ENCODE data around the gene BCO1.

Gene BCO1

DNA sequence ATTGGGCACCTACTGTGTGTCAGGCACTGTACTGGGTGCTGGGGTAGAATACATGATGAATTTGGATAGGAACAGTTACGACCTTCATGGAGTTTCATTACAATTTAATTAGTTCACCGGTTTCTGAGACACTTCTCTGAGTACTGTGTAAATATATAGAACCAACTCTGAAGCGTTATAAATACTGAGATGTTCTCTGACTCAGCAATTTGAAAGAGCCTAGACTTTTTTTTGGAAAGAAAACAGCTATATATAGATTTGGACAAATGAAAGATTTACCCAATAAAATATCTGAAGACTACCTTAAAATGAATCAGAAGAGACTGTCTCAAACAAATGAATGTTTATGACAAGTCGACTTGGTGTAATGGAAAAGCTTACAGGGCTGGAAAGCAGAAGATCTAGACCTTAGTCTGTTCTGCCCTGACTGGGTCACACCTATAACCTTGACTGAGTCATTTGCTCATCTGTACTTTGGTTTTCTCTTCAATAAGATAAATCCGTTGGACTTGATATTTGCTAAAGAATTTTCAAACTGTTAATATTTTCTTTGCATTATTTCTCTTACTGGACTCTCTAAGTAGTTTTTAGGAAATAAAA is 71.7 kb downstream of the BCO1 start:
- Histone ChIP-seq H3K27me3 (ENCODE audit: insufficient read depth, low read length) (no peaks in the 10 kb centered on the region), H3K27ac (ENCODE audit: low read depth, low read length) (no peak overlapping the region)

DNA sequence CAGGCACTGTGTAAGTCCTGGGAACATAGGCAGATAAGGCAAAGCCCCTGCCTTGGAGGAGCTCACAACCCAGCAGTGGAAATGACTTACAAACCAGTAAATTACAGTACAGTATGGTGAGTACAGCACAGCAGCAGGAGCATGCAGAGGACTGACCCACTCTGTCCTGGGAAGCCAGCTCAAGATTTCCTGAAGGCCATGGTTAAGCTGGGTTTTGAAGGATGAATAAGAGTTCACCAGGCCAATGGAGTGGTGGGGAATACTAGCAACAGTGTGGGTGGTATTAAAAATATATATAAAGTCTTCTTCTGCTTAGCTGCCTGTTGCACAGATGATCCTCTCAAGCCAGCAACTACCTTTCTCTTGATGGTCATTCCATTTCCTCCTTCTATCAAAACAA is 73.3 kb downstream of the BCO1 start:
- H3K4me3 ChIP-seq (ENCODE audit: low read length): no peak overlapping the region
- H3K27me3 ChIP-seq (ENCODE audit: insufficient read depth, low read length): peaks cover 5% of the 10 kb centered on the region
- H3K36me3 ChIP-seq (ENCODE audit: insufficient read depth, low read length): peaks cover 7% of the 10 kb centered on the region
- H3K27ac ChIP-seq (ENCODE audit: low read depth, low read length): no peak overlapping the region
- no peak overlapping the region for H3K9ac ChIP-seq (ENCODE audit: low read depth, low read length)
- H3K4me1 ChIP-seq (ENCODE audit: insufficient read depth, low read length): peaks cover 17% of the 10 kb centered on the region
- no peaks in the 10 kb centered on the region for H3K9me3 ChIP-seq (ENCODE audit: insufficient read depth, low read depth, low read length)

More for the DNA sequence above, 71.7 kb downstream of the BCO1 start:
- Histone ChIP-seq H3K4me1 (ENCODE audit: insufficient read depth, low read length) (peaks cover 15% of the 10 kb centered on the region), H3K9ac (ENCODE audit: low read depth, low read length) (no peak overlapping the region), H3K4me3 (ENCODE audit: low read length) (no peak overlapping the region), H3K9me3 (ENCODE audit: insufficient read depth, low read depth, low read length) (no peaks in the 10 kb centered on the region), H3K36me3 (ENCODE audit: insufficient read depth, low read length) (peaks cover 7% of the 10 kb centered on the region)
- 93% methylated on average over 4 of the region's 5 CpGs for WGBS

DNA sequence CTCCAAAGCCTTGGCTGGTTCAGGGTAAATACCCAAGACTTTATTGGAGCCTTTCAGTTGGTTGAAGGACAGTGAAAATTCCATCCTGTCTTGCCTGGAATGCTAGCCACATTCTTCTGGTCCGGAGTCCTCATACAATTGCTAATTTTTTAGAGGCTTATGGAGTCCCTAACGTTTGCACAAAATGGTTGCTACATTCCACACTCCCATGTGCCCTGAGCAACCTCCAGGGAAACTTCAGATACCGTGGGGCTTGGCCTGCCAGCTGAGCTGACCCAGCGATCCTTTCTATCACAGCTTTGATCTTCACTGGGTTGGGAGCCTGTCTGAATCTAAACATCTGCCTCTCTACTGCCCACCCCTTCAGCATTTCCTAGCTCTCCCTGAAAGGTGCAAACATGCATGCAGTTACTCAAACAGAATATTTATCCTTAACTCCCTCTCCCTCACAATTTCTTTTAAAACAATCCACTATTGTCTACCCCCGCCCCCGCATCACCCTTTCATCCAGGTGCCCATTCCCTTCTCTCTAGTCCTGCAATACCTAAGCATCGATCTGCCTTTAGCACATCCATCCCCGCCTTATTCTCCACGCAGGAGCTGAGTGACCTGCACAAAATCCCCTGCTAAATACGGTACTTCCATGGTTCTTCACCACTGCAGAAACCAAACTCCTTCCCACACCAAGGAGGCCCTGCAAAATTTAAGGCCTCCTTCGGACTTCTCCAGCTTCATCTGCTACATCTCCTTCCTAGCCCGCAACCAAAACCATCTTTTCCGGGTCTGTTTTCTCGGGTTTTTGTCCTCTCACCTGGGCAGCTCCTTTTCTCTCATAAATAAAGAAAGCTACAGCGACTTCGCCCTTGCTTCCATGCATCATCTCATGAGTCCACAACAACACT is 75.5 kb downstream of the BCO1 start:
- peaks cover 5% of the 10 kb centered on the region for H3K27me3 ChIP-seq (ENCODE audit: insufficient read depth, low read length)
- peaks cover 7% of the 10 kb centered on the region for H3K36me3 ChIP-seq (ENCODE audit: insufficient read depth, low read length)
- H3K27ac ChIP-seq (ENCODE audit: low read depth, low read length): peak overlapping the region; percentile 91
- H3K4me3 ChIP-seq (ENCODE audit: low read length): peak overlapping the region; percentile 97
- WGBS: 1% methylated on average over 16 of the region's 16 CpGs
- peaks cover 17% of the 10 kb centered on the region for H3K4me1 ChIP-seq (ENCODE audit: insufficient read depth, low read length)
- peak overlapping the region; percentile 92 for H3K9ac ChIP-seq (ENCODE audit: low read depth, low read length)
- no peaks in the 10 kb centered on the region for H3K9me3 ChIP-seq (ENCODE audit: insufficient read depth, low read depth, low read length)

DNA sequence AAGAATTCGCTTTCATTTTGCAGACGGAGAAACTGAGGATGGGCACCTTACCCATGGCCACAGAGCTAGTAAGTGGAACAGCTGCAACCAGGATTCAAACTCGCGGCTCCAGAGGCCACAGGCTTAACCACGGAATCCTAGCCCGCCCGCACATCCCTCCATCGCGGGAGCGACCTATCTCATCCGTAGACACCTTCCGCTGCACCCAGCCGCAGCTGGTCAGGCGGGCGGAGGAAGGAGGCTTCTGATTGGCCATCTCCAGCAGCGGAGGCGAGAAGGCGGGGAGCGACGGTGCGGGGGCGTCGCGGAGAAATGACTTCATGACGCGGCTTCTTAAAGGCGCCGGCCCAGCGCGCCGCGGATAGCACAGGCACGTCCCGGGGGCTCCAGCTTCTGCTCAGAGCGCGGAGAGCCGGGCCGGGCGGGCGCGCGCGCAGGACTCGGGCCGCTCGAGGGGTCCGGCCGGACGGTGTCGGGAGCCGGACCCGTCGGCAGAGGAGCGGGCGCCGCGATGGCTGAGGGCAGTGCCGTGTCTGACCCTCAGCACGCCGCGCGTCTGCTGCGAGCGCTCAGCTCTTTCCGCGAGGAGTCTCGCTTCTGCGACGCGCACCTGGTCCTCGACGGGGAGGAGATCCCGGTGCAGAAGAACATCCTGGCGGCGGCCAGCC is 76.2 kb downstream of the BCO1 start, which contains the start of gene GAN:
Gene GAN (plus strand): TSS at position 360 of the 668 bp plus-strand sequence. CDS start 152 bp downstream, at position 512.
- peak within 1 kb of the TSS; percentile 97 for H3K4me3 ChIP-seq (ENCODE audit: low read length)
- no peaks in the 10 kb centered on the region for H3K9me3 ChIP-seq (ENCODE audit: insufficient read depth, low read depth, low read length)
- peaks cover 17% of the 10 kb centered on the region for H3K4me1 ChIP-seq (ENCODE audit: insufficient read depth, low read length)
- peaks cover 7% of the 10 kb centered on the region for H3K36me3 ChIP-seq (ENCODE audit: insufficient read depth, low read length)
- WGBS: under 1% methylated on average over 75 of the region's 75 CpGs
- peak within 1 kb of the TSS; percentile 92 for H3K9ac ChIP-seq (ENCODE audit: low read depth, low read length)
- H3K27me3 ChIP-seq (ENCODE audit: insufficient read depth, low read length): peaks cover 5% of the 10 kb centered on the region
- H3K27ac ChIP-seq (ENCODE audit: low read depth, low read length): peak within 1 kb of the TSS; percentile 91

DNA sequence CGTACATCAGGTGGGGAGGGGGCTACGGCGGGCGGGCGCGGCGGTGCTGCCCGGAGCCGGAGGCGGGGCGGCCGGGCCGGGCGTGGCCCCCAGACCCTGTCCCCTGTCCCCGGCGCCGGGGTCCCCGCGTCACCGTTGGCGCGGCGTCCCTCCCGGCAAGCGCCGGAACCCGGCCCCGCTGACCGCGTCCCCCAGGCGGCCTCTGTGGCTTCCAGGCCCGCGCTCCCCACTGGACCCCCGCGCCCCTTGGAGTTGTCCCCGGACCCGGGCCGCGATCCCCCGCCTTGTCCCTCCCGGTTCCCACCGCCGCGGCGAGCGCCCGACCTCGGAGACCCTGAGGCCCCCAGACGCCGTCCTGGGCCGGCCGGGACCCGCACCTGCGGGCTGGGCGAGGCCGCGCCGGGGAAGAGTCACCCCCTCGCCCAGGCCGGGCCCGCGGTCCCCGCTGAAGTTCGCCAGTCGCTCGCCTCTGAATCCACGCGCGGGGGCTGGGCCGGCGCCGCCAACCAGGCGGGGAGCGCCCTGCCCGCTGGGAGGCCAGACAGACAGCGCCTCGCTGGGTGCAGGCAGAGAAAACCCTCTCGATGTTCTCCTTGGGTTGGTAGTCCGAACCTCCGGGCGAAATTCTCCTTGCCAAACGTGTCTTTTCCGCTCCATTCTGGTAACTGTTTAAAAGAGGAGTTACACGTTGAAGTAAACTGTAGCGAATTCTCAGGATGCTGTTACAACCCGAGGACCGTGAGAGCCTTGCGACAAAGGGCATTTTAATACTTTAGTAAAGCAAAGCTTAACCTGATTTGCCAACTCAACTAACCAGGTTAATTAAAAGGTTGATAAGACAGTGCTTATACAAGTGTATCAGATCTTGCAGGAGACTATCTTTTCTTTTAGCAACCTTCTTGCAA is 77.0 kb downstream of the BCO1 start:
- H3K27ac ChIP-seq (ENCODE audit: low read depth, low read length): peak overlapping the region; percentile 82; the same call in 1 of the 2 replicates
- H3K27me3 ChIP-seq (ENCODE audit: insufficient read depth, low read length): peaks cover 5% of the 10 kb centered on the region

DNA sequence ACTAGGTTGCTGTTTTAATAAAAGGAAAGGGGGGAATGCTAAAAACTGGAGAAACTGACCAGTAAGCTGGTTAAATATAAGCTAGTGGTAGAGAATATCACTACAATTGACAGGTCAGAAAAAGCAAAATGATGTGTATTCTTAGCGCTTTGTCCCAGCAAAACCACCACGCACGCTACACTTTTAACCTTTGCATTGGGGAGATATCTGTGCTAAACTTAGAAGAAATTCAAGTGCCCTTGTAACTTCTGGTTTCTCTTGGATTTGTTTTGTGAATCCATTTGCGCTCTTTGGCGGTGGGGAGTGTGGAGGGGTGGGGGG is 77.6 kb downstream of the BCO1 start:
- Histone ChIP-seq H3K9ac (ENCODE audit: low read depth, low read length) (peak overlapping the region; percentile 92; the same call in 1 of the 2 replicates), H3K27me3 (ENCODE audit: insufficient read depth, low read length) (peaks cover 5% of the 10 kb centered on the region), H3K4me3 (ENCODE audit: low read length) (peak overlapping the region; percentile 97), H3K9me3 (ENCODE audit: insufficient read depth, low read depth, low read length) (no peaks in the 10 kb centered on the region), H3K4me1 (ENCODE audit: insufficient read depth, low read length) (peaks cover 17% of the 10 kb centered on the region), H3K27ac (ENCODE audit: low read depth, low read length) (no peak overlapping the region), H3K36me3 (ENCODE audit: insufficient read depth, low read length) (peaks cover 7% of the 10 kb centered on the region)
- WGBS: 63% methylated on average over 5 of the region's 5 CpGs

More for the DNA sequence above, 77.0 kb downstream of the BCO1 start:
- H3K9me3 ChIP-seq (ENCODE audit: insufficient read depth, low read depth, low read length): no peaks in the 10 kb centered on the region
- WGBS: under 1% methylated on average over 88 of the region's 88 CpGs
- H3K9ac ChIP-seq (ENCODE audit: low read depth, low read length): peak overlapping the region; percentile 92
- peaks cover 7% of the 10 kb centered on the region for H3K36me3 ChIP-seq (ENCODE audit: insufficient read depth, low read length)
- H3K4me3 ChIP-seq (ENCODE audit: low read length): peak overlapping the region; percentile 97
- peaks cover 17% of the 10 kb centered on the region for H3K4me1 ChIP-seq (ENCODE audit: insufficient read depth, low read length)

DNA sequence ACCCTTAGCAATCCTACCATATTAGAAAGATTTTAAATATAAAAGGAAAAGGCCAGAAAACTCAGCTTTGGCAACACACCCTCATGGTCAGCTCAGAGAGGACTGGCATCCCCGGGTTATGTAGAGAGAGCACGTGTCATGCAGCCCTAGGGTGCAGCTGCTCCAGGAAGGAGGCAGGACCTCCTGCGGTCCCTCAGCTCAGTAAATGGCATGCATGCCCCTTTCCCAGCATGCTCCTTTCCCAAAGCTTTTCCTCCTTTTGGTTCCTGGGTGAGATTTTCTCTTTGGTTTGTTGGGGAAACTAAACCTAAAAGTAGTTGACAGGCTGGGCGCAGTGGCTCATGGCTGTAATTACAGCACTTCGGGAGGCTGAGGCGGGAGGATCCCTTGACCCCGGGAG is 80.2 kb downstream of the BCO1 start:
- no peaks in the 10 kb centered on the region for H3K36me3 ChIP-seq (ENCODE audit: insufficient read depth, low read length)
- peaks cover 5% of the 10 kb centered on the region for H3K27me3 ChIP-seq (ENCODE audit: insufficient read depth, low read length)
- H3K27ac ChIP-seq (ENCODE audit: low read depth, low read length): no peak overlapping the region
- no peaks in the 10 kb centered on the region for H3K9me3 ChIP-seq (ENCODE audit: insufficient read depth, low read depth, low read length)
- WGBS: 83% methylated on average over 7 of the region's 7 CpGs
- H3K9ac ChIP-seq (ENCODE audit: low read depth, low read length): no peak overlapping the region
- H3K4me1 ChIP-seq (ENCODE audit: insufficient read depth, low read length): peaks cover 3% of the 10 kb centered on the region; the same call in 1 of the 2 replicates
- no peak overlapping the region for H3K4me3 ChIP-seq (ENCODE audit: low read length)

DNA sequence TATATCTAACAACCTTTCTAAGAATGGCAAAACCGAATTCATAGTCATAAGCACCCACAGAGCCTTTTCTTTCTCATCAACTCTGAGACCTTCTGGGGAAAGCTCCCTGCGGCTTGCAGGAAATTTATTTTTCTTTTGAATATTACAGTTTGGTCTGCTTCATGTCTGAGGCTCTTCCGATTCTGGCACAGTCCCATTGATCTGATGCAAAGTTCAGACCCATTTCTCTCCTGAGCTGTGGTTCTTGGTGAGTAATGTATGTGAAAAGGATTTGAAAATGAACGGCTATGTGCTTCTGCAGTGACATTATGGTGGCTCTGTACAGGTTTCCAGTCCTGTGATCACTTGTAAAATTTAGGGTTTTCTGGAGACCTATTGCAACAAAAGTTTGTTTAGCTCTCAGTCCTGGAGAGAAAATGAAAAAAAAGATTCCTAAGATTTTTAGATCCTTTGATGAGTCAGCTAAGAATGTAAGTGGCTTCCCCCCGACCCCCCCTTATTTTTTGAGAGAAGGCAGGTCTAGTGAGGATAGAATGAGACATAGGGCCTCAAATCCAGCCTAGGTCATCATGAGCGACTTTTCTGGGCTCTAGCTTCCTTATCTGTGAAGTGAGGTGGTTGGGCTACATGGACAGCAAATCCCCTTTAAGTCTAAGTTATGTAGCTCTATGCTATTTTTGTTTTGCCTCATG is 80.9 kb downstream of the BCO1 start:
- H3K27me3 ChIP-seq (ENCODE audit: insufficient read depth, low read length): peaks cover 5% of the 10 kb centered on the region
- no peaks in the 10 kb centered on the region for H3K9me3 ChIP-seq (ENCODE audit: insufficient read depth, low read depth, low read length)
- H3K9ac ChIP-seq (ENCODE audit: low read depth, low read length): no peak overlapping the region
- no peak overlapping the region for H3K27ac ChIP-seq (ENCODE audit: low read depth, low read length)
- WGBS: 76% methylated on average over 6 of the region's 6 CpGs
- H3K4me1 ChIP-seq (ENCODE audit: insufficient read depth, low read length): peaks cover 3% of the 10 kb centered on the region; the same call in 1 of the 2 replicates
- no peaks in the 10 kb centered on the region for H3K36me3 ChIP-seq (ENCODE audit: insufficient read depth, low read length)
- H3K4me3 ChIP-seq (ENCODE audit: low read length): no peak overlapping the region

DNA sequence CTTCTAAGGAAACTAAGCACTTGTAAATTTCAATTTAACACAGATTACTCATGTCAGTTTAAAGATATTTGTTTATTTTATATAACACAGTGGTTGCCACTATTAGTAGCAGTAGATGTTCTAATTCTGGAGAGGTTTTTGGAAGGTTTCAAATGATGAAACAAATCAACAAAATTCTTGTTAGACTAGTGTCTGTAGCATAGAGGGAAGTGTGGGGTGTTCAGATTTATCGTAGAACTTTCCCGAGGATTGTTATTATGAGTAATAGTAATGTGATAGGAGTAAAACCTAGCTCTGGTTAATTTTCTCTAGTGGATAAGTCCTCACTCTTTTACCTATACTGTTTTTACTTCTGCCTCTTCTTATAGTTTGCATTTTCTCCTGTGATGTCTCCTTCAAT is 82.5 kb downstream of the BCO1 start:
- 95% methylated on average over 2 of the region's 2 CpGs for WGBS
- Histone ChIP-seq H3K9me3 (ENCODE audit: insufficient read depth, low read depth, low read length) (no peaks in the 10 kb centered on the region), H3K27me3 (ENCODE audit: insufficient read depth, low read length) (peaks cover under 1% of the 10 kb centered on the region), H3K36me3 (ENCODE audit: insufficient read depth, low read length) (no peaks in the 10 kb centered on the region), H3K4me3 (ENCODE audit: low read length) (no peak overlapping the region), H3K9ac (ENCODE audit: low read depth, low read length) (no peak overlapping the region), H3K27ac (ENCODE audit: low read depth, low read length) (no peak overlapping the region), H3K4me1 (ENCODE audit: insufficient read depth, low read length) (no peaks in the 10 kb centered on the region)

DNA sequence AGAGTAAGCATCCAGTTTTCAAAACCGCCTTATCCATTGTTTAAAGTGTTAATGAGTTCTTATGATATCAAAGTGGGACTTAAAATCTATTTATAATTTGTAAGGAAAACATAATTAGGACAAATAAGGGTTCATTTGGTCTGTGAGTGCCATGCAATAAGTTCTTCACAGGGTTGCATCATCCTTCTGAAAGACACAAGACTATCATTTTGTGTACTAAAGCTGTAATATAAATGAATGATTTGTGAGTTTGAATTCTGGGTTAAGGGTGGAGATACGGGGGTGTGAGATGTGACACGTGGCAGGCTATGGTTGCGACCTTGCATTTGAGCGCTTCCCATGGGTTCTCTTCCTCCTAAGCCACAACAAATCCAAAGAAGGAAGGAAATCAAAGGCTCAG is 83.0 kb downstream of the BCO1 start:
- Histone ChIP-seq H3K9me3 (ENCODE audit: insufficient read depth, low read depth, low read length) (no peaks in the 10 kb centered on the region), H3K27me3 (ENCODE audit: insufficient read depth, low read length) (no peaks in the 10 kb centered on the region), H3K27ac (ENCODE audit: low read depth, low read length) (no peak overlapping the region), H3K9ac (ENCODE audit: low read depth, low read length) (no peak overlapping the region), H3K4me1 (ENCODE audit: insufficient read depth, low read length) (no peaks in the 10 kb centered on the region), H3K4me3 (ENCODE audit: low read length) (no peak overlapping the region), H3K36me3 (ENCODE audit: insufficient read depth, low read length) (no peaks in the 10 kb centered on the region)
- 96% methylated on average over 5 of the region's 5 CpGs for WGBS
